GM10266 (cell line): ENCODE results near the gene MPRIP.

ENCODE experiments used
- DNase-seq: peaks from one replicate; pipeline ENCODE4 v3.0.0; 2012; ENCODE audit errors: extremely low spot score
- TF ChIP-seq, protein P1 (sequence below): IDR thresholded peaks from 2 replicates; pipeline ENCODE4 v1.5.1; 2012; ENCODE audit warnings: mild to moderate bottlenecking, low read depth; ENCODE audit not compliant: control insufficient read depth, insufficient read depth; ENCODE audit errors: missing control alignments

MPRIP gene

DNA sequence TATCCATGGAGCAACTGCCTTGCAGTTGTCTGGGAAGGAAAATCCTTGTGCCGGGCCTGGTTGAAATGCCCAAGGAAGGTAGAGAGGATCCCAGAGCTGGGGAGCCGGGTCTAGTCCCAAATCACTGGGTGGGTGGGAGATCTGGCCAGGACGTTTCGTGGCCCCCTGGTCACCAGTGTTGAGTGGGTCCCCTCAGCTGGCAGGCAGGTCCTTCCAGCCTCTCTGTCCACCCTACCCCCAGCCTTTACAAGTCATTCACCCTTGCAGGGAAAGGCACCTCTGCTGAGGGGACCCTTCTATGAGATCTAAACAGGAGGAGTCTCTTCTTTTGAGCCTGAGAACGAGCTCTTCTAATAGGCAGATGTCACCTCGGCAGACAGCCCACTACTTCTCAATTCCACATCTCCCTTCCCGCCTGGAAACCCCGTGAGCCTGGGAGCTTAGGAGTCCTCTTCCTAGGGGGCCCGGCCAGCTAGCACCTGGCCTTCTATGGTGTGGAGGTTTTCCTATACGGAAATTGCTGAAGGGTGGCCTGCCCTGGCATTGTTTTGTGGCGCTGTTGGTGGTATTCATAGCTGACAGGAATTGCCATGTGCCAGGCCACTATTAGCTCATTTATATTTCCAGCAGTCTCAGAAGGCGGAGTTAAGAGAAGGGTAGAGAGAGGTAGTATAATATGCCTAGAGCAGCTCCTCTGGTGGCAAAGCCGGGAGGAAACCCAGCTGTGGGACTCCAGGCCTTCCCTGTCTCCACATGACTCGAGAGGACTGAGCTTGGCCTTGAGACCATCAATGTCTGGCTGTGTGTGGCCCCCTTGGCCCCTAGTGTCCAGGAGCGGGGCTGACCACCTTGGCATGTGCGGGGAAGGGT is 13.3 kb downstream of the MPRIP start:
- DNase-seq = no peak
- TF ChIP-seq, protein P1, sequence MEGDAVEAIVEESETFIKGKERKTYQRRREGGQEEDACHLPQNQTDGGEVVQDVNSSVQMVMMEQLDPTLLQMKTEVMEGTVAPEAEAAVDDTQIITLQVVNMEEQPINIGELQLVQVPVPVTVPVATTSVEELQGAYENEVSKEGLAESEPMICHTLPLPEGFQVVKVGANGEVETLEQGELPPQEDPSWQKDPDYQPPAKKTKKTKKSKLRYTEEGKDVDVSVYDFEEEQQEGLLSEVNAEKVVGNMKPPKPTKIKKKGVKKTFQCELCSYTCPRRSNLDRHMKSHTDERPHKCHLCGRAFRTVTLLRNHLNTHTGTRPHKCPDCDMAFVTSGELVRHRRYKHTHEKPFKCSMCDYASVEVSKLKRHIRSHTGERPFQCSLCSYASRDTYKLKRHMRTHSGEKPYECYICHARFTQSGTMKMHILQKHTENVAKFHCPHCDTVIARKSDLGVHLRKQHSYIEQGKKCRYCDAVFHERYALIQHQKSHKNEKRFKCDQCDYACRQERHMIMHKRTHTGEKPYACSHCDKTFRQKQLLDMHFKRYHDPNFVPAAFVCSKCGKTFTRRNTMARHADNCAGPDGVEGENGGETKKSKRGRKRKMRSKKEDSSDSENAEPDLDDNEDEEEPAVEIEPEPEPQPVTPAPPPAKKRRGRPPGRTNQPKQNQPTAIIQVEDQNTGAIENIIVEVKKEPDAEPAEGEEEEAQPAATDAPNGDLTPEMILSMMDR = no peak

DNA sequence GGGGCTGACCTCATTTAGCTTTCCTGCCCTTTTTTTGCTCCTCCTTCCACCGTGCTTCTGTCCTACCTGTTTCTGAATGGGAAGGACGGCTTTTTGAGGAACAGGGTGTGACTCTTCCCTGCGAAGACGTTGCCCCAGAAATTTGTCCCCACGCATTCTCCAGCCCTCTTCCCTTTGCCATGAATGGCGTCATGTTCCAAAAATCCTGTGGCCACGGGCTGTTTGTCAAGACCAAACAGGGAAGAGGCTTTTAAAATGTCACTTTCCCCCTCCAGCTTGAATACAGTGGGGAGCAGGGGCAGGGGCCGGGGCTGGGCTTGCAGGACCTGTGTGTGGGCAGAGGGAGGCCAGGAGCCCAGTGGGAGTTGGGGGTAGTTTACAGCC is 13.9 kb downstream of the MPRIP start:
- TF ChIP-seq, protein P1 = no peak
- no peak for DNase-seq

DNA sequence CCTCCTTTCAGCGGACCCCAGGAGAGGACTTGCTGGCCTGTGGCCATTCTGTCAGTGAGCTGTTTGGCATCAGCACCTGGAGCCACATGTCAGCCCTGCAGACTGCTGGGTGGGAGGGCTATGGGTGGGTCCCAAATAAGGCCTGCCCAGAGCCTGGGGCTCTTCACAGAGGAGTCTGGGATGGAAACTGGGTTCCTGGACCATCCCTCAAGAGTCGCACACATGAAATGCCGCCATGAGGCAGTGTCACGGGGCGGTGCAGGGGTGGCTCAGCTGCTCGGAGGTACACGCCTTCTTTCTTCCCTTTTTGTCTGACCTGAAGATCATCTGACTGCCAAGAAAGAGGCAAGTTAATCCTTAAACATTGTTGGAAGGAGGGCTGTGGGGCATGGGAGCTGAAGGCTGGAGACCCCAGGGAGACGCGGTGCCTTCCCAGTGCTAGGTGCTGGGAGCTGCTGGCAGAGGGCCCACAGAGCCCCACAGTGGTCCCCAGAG is 14.8 kb downstream of the MPRIP start:
- TF ChIP-seq, protein P1 = no peak
- no peak for DNase-seq

DNA sequence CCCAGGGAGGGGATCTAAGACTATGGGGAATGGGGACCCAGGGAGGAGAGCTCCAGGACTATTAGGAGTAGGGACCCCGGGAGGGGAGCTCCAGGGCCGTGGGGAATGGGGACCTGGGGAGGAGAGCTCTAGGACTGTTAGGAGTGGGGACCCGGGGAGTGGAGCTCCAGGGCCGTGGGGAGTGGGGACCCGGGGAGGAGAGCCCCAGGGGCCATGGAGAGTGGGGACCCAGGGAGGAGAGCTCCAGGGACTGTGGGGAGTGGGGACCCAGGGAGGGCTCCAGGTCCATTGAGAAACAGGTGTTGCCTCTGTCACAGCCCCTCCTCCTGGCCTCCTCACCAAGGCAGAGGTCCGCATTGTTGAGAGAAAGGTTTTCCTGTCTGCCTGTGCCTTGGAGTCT is 16.0 kb downstream of the MPRIP start:
- TF ChIP-seq, protein P1 = no peak
- DNase-seq = no peak

GRCh38 chr17:17059301-17059890 is 17.1 kb downstream of the MPRIP start:
- no peak for DNase-seq
- TF ChIP-seq, protein P1 = no peak

DNA sequence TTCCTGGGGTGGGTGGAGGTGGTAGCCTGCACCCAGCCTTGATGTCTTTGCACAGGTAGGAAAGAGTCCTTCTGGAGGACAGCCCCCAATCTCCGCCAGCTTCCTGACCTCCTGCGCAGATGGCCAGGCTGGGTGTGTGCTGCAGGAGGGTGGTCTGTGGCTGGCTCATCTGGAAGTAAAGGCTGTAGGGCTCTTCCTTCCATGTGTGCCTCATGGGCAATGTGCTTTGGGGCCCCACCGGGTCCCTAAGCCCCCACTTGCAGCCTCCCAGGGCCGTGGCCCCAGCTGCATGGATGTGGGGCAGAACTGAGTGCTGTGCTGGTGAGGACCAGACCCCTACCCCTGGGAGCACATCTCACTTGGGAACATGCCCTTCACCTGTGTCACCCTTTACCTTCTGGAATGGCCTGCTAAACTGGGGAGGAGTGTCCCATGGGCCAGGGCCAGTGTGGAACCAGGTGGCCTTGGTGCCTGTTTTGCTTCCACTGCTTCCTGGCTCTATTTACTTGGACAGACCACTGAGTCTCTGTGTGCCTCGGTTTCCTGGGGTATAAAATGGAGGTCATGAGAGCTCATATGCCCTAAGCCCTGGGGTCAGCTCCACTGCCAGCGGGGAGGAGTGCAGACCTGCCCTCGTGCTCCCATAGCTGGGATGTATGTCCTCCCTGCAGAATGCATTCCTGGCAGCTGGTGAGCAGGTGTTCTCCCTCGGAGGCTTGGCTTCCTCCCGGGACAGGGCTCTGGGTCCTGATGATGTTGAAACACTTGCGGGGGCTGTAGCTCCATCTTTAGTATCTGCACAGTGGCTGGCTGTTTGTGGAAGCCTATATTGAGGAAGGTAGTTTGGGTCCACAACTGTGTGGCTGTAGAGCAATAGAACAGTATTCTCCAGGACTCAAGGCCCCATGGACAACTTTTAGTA is 18.0 kb downstream of the MPRIP start:
- TF ChIP-seq, protein P1 = no peak
- DNase-seq = no peak

DNA sequence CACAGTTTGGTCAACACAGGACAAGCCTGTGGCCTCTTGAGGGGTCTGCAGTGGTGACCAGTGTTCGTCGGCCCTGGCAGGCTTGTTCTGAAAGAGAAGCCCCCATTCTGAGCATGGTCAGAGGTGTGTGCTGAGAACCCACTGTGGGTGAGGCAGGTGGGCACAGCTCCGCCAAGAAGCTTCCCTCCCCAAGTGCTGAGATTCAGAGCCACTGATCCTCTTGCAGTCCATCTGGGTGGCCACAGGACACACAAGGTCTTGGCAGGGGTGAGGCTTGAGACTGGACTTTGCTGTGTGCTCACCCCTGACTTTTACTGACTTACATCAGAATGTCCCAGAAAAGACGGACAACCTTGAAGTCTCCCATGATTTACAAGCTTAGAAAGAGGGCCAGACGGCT is 18.7 kb downstream of the MPRIP start:
- TF ChIP-seq, protein P1 = no peak
- DNase-seq = no peak
